Cerebellar nuclear complex (tissue), 1 donor: ENCODE measurements around the gene NPTX2.

Experiments
- DNase-seq, 2 experiments: peaks; one replicate each; lab custom pipeline; 2025; lab: John Stamatoyannopoulos, UW

The NPTX2 gene

GRCh38 chr7:98618786-98619185 is 1.7 kb downstream of the NPTX2 start:
- no peak for DNase-seq

- DNase-seq, result no peak
These were observed 2.6 kb downstream of the NPTX2 start for GRCh38 chr7:98619450-98620321.

- DNase-seq, result no peak
These were observed 4.7 kb downstream of the NPTX2 start for GRCh38 chr7:98621573-98622482.

GRCh38 chr7:98622926-98623325 is 5.8 kb downstream of the NPTX2 start:
- no peak for DNase-seq

GRCh38 chr7:98624846-98625420 is 7.8 kb downstream of the NPTX2 start:
- DNase-seq, result no peak

- no peak for DNase-seq
These were observed 9.7 kb downstream of the NPTX2 start for GRCh38 chr7:98626460-98627412.

- no peak for DNase-seq
These were observed 10.3 kb downstream of the NPTX2 start for GRCh38 chr7:98627413-98627790.

- DNase-seq, result no peak
These were observed 11.3 kb downstream of the NPTX2 start for GRCh38 chr7:98628418-98628817.

- DNase-seq, result no peak
These were observed 11.9 kb downstream of the NPTX2 start for GRCh38 chr7:98629001-98629431.

GRCh38 chr7:98630149-98630548 is 13.1 kb downstream of the NPTX2 start:
- DNase-seq, result no peak

- no peak for DNase-seq
These were observed 13.7 kb downstream of the NPTX2 start for GRCh38 chr7:98630770-98631169.

GRCh38 chr7:98638853-98639252 is 21.8 kb downstream of the NPTX2 start:
- no peak for DNase-seq

GRCh38 chr7:98640375-98640774 is 23.3 kb downstream of the NPTX2 start:
- no peak for DNase-seq

GRCh38 chr7:98641646-98642500 is 24.8 kb downstream of the NPTX2 start:
- DNase-seq, result no peak

- no peak for DNase-seq
These were observed 26.3 kb downstream of the NPTX2 start for GRCh38 chr7:98643236-98643985.

GRCh38 chr7:98646465-98646864 is 29.4 kb downstream of the NPTX2 start:
- no peak for DNase-seq

GRCh38 chr7:98647326-98647725 is 30.2 kb downstream of the NPTX2 start:
- no peak for DNase-seq

GRCh38 chr7:98651760-98652159 is 34.7 kb downstream of the NPTX2 start:
- no peak for DNase-seq

GRCh38 chr7:98653601-98654310 is 36.7 kb downstream of the NPTX2 start:
- no peak for DNase-seq
